ENCODE results near the gene CDKL5.

The CDKL5 gene

DNA sequence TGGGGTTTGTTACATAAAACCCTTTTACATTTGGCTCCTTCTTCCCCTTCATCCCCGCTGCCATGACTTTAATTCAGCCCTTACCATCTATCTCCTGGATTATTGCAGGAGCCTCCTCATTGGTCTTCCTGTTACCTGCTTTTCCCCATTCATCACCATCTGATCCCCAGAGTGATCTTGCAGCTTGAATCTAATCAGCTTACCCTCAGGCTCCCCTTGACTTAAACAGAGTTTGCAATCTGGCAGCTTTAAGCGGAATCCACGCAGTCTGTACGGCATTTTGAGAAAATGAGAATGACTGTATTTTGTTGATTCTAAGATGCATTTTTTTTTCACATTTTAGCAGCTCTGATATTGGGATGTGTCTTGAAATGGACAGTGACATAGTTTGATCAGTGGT, 267.1 kb downstream of the CDKL5 start:
- no peak for TF ChIP-seq CTCF (conservative IDR thresholded peaks at IDR 0.05)
- no peak for TF ChIP-seq ZFX (IDR thresholded peaks at IDR 0.05)
- H3K27ac ChIP-seq, result no peak overlapping the region

DNA sequence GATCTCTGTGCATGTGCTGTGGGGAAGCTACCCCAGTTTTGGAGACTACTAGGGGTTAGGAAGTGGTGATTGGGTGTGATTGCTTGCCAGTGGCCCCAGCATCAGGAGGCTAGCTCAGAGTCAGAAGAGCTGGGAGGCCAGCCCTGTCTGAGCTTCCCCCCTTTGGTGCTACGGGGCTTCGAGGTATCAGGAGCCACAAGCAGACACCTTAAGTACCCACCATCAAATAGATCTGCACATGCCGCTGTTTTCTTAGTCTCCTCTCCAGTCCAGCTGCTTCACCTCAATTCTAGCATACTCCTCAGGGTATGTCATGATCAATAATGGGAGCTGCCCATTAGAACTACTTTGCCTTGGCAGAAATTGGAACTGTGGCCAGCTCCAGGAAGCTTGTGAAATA, 271.2 kb downstream of the CDKL5 start:
- TF ChIP-seq ZFX (IDR thresholded peaks at IDR 0.05), result no peak
- no peak for TF ChIP-seq CTCF (conservative IDR thresholded peaks at IDR 0.05)
- no peak overlapping the region for H3K27ac ChIP-seq

DNA sequence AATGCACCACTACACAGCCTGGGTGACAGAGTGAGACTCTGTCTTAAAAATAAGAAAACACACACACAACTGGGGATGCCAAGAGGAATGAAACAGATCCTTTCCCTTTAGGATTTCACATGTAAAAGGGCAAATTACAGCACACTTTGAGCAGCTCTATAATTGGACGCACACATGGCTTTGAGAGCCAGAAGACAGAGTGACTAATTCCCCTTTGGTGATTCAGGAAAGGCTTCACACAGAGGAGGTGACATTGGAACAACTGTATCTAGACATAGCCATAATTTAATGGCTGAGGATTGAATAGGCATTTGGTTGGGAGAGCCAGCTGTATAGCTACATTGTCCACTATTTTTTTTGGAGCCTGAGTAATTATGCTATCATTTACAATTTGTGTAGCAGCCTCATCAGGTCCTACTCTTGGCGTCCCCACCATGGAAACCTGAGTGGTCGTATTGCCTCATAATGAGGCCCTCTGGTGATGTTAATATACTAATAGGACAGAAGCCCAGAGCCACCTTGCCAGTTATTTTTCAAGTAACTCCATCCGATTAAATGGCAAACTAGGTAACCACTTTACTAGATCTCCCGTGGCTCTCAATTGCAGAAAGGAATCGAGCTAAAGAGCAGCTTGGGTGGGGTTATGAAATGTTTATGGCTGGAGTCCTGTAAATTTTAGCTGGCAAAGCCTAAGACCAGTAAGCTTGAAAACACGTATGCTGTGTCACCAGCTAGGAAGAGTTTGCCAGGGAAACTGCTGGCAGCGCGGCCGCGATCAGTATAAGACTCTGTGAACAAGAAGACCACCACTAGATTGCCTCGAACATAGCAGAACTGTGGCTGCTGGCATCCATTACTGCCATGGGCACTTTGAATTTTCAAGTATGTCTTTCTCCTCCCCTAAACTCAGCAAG, 273.6 kb downstream of the CDKL5 start:
- TF ChIP-seq CTCF (conservative IDR thresholded peaks at IDR 0.05), result no peak
- TF ChIP-seq ZFX (IDR thresholded peaks at IDR 0.05), result no peak
- H3K27ac ChIP-seq, result no peak overlapping the region

DNA sequence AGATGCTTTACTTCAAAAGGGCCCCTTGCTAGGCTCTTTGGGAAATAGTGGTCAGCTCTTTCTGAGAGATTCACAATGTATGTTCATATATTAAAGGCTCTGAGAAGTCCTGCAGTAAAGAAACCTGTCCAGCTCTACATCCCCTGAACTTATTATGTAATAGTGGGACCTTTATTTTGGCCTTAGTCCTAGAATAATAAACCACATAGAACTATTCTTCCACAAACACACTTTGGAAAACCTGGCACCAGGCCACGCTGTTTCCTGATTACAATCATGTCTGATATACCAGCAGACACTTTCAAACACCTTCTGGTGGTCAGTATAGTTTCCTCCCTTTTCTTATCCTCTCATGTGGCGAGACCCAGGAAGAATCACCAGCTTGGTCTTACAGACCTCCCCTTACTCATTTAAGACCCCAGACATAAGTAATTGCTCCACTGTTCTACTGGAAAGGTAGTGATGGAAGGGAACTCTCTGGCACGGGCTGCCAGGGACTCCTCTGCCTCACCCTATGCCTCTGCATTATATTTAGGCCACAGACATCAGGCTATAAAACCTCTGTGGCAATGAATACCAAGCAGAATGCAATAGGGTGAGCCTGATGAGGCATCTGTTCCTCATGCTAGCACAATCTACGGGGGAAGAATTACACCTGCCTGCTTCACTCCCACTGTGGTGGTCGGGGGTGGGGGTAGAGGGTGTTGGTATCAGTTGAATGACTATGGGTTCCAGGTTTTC, 276.4 kb downstream of the CDKL5 start:
- TF ChIP-seq ZFX (IDR thresholded peaks at IDR 0.05) (no peak), CTCF (conservative IDR thresholded peaks at IDR 0.05) (no peak)
- peak overlapping the region; percentile 75 for H3K27ac ChIP-seq

DNA sequence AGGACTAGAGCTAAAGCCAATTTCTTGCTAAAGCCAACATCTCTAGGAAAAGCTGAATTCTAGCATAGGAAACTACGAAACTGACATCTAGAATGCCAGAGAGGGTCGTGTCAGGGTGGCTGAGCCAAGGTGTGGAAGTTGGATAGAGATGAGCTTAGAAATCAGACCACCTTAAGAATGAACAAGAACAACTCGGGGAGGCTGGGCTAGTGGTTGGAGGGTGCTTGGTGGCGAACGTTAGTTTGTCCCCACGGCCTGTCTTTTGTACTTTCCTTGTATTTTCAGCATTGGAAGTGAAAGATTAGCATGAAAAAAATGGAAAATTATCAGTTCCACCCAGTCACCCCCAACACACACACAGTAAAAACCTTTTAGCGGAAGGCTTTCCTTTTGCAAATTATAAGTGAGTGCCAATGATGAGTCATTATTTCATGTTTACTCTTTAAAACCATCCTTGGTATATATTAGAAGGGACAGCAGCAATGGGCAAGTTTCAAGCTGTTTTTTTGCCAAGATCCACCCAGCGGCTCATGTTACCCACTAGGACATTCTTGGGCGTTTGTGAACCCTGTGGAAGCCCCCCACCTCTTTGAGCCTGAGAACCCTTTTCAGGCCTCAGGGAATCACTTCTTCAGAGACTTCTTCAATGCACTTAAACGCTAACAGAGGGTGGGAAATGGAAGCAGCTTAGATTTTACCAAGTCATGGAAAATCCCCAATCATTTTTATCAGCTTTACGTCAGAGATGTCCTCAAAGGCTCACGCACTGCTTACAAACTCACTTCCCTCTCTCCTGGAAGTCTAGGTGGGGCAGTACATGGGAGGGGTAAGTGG, 277.2 kb downstream of the CDKL5 start:
- peak overlapping the region; percentile 75 for H3K27ac ChIP-seq
- no peak for TF ChIP-seq CTCF (conservative IDR thresholded peaks at IDR 0.05)
- TF ChIP-seq ZFX (IDR thresholded peaks at IDR 0.05), result no peak
